Immature natural killer cell (primary cell): ENCODE measurements around the gene MYO5A. TPM values are rescaled to one million over a fixed set of nuclear protein-coding genes. Genes with fewer than 3 reads are reported as not detected.

Source experiments
- DNase-seq, 3 donors: peaks; one replicate each; pipeline ENCODE4 v3.0.0; 2022; ENCODE audit warnings: mixed read lengths in 1 of 3
- H3K27ac Mint-ChIP-seq, 6 donors: one replicate each; pipeline ENCODE4 v1.8.0; 2020; ENCODE audit warnings: mixed read lengths in 6 of 6, mild to moderate bottlenecking in 5 of 6, inconsistent platforms in 4 of 6, moderate library complexity in 3 of 6
- H3K27me3 Mint-ChIP-seq, 3 donors: one replicate each; pipeline ENCODE4 v1.8.0; 2020 to 2021; ENCODE audit warnings: low read depth in 3 of 3, mild to moderate bottlenecking in 3 of 3, mixed read lengths in 3 of 3, moderate library complexity in 3 of 3, inconsistent platforms in 1 of 3
- H3K36me3 Mint-ChIP-seq, 3 donors: one replicate each; pipeline ENCODE4 v1.8.0; 2020; ENCODE audit warnings: mixed read lengths in 3 of 3, inconsistent platforms in 2 of 3, mild to moderate bottlenecking in 2 of 3
- H3K4me1 Mint-ChIP-seq, 2 donors: one replicate each; pipeline ENCODE4 v1.8.0; 2020; ENCODE audit warnings: inconsistent platforms in 2 of 2, mild to moderate bottlenecking in 2 of 2, mixed read lengths in 2 of 2, moderate library complexity in 1 of 2
- H3K4me3 Mint-ChIP-seq, 5 donors: one replicate each; pipeline ENCODE4 v1.8.0; 2020; ENCODE audit warnings: mild to moderate bottlenecking in 5 of 5, mixed read lengths in 5 of 5, inconsistent platforms in 3 of 5, moderate library complexity in 3 of 5
- H3K9me3 Mint-ChIP-seq, 6 donors: one replicate each; pipeline ENCODE4 v1.8.0; 2020; ENCODE audit warnings: mild to moderate bottlenecking in 6 of 6, mixed read lengths in 6 of 6, inconsistent platforms in 4 of 6, moderate library complexity in 3 of 6
- polyA plus RNA-seq, 3 donors: library from polyadenylated mRNA; unstranded; fragments of 300-500 nt; fragmentation: Illumina TruSeq; gene quantifications; one replicate each; pipeline ENCODE4 v1.2.3, GENCODE V29; 2021

Gene MYO5A
- polyA plus RNA-seq, 3 donors from 2014 or later: 2.0 to 10.9 (median 5.9) TPM

DNA sequence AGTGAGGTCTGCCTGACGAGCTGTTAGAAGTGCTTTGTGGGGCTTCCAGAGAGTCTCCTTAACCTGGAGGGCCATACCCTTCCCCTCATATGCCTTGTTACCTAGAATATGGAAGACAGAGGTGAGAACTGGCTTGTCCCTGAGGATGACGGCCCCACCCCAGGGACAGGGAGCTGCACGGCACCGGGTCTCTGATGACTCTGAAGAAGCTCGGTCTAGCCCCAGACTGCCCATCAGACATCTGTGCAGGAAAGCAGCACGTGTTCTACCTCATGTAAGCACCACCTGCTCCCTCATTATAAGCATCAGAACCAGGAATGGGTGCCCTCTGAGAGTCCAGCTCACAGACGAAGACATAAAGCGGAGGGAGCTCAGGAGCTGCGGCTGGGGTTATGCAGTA, 251.1 kb downstream of the MYO5A start:
- H3K27me3 Mint-ChIP-seq: peaks cover 0 to 13% (median 0%) of the 10 kb centered on the region in 3 donors
- no peaks in the 10 kb centered on the region for H3K9me3 Mint-ChIP-seq
- H3K36me3 Mint-ChIP-seq: peaks cover 0 to 7% (median 0%) of the 10 kb centered on the region in 3 donors
- no peak for DNase-seq
- H3K4me1 Mint-ChIP-seq: no peaks in the 10 kb centered on the region
- H3K27ac Mint-ChIP-seq: no peak overlapping the region
- H3K4me3 Mint-ChIP-seq: no peak overlapping the region

DNA sequence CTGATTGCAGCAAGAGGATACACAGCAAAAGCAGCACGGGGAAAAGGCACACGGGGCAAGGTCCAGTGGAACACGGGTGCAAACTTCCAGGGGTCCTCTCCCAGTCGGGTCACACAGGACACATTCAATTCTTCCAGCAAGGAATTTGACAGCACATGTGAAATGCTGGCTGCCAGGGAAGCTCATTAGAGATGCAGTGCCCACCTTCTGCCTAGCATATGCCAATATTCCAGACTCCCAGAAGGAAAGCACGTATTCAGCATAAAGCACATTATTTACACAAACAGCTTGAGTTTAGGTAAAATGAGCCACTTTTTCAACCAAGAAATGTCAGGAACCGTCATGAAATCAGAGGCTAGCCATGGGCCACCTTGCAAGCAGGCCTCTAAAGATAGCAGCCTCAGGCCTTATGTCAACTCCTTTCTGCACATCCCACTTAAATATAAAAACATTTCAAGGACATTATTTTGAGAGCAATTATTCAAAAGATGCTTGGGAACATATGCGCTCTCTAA, 252.4 kb downstream of the MYO5A start:
- H3K27ac Mint-ChIP-seq: no peak overlapping the region
- H3K4me3 Mint-ChIP-seq: no peak overlapping the region
- no peaks in the 10 kb centered on the region for H3K4me1 Mint-ChIP-seq
- no peak for DNase-seq
- H3K9me3 Mint-ChIP-seq: no peaks in the 10 kb centered on the region
- H3K36me3 Mint-ChIP-seq: peaks cover 0 to 7% (median 0%) of the 10 kb centered on the region in 3 donors
- H3K27me3 Mint-ChIP-seq: peaks cover 0 to 13% (median 3%) of the 10 kb centered on the region in 3 donors

- peaks cover 0 to 3% (median 0%) of the 10 kb centered on the region in 3 donors for H3K27me3 Mint-ChIP-seq
- peaks cover 16 to 28% of the 10 kb centered on the region in 2 donors for H3K4me1 Mint-ChIP-seq
- no peaks in the 10 kb centered on the region for H3K36me3 Mint-ChIP-seq
- H3K27ac Mint-ChIP-seq: peak overlapping the region in 3 of 6 donors; percentile 39 to 58 (median 47)
- no peak overlapping the region for H3K4me3 Mint-ChIP-seq
- DNase-seq: no peak
- H3K9me3 Mint-ChIP-seq: no peaks in the 10 kb centered on the region
Measured at GRCh38 chr15:52263563-52264282, 265.0 kb downstream of the MYO5A start.

- no peaks in the 10 kb centered on the region for H3K36me3 Mint-ChIP-seq
- H3K4me1 Mint-ChIP-seq: peaks cover 16 to 28% of the 10 kb centered on the region in 2 donors
- peak overlapping the region; percentile 73 to 93 (median 83) for H3K27ac Mint-ChIP-seq
- peaks cover 0 to 3% (median 0%) of the 10 kb centered on the region in 3 donors for H3K27me3 Mint-ChIP-seq
- H3K9me3 Mint-ChIP-seq: no peaks in the 10 kb centered on the region
- H3K4me3 Mint-ChIP-seq: peak overlapping the region; percentile 56 to 85 (median 80)
- DNase-seq: no peak
Measured at GRCh38 chr15:52262364-52262763, 266.3 kb downstream of the MYO5A start.

DNA sequence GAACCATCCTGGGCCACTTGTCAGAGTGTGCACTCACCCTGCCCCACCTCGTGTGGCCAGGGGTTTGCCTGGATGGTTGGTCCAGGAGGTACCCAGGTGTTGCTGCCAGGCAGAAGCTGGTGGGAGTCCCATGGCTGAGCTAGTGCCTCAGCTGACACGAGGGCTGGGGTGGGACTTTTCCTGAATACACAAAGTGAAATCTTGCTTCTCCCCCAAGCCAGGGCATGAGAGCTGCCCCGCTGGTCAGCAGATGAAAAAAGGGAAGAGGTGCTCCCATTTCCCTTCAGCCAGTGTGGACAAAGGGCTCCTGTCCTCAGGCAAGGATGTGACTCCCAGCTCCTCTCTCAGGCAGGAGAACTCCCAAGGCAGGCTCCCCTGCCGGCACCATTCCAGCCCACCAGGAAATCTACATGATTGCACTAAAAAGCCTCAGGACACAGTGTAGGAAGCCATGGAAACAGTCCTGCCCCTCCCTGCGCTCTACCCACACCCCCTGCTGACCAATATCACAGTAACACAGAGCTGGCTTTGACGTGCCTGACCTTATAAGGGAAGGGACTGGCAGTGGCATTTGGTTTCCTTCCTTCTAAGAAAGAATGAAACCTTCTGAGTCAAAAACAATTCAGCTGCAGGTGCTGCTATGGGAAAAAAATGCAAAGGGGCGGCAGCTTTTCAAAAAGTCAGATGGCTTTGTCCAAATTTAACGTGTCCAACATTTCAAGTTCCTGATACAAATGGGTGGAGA, 267.0 kb downstream of the MYO5A start:
- Mint-ChIP-seq H3K9me3 (no peaks in the 10 kb centered on the region), H3K27me3 (no peaks in the 10 kb centered on the region), H3K4me1 (peaks cover 16 to 28% of the 10 kb centered on the region in 2 donors), H3K27ac (peak overlapping the region; percentile 73 to 93 (median 83)), H3K4me3 (peak overlapping the region; percentile 56 to 85 (median 80)), H3K36me3 (no peaks in the 10 kb centered on the region)
- peak; percentile 30 to 61 (median 52) for DNase-seq

GRCh38 chr15:52261026-52261425, 267.7 kb downstream of the MYO5A start:
- Mint-ChIP-seq H3K36me3 (no peaks in the 10 kb centered on the region), H3K4me1 (peaks cover 22 to 29% of the 10 kb centered on the region in 2 donors), H3K4me3 (no peak overlapping the region), H3K27me3 (peaks cover 0 to 4% (median 3%) of the 10 kb centered on the region in 3 donors), H3K9me3 (no peaks in the 10 kb centered on the region), H3K27ac (peak overlapping the region in 5 of 6 donors; percentile 14 to 53 (median 30))
- no peak for DNase-seq

DNA sequence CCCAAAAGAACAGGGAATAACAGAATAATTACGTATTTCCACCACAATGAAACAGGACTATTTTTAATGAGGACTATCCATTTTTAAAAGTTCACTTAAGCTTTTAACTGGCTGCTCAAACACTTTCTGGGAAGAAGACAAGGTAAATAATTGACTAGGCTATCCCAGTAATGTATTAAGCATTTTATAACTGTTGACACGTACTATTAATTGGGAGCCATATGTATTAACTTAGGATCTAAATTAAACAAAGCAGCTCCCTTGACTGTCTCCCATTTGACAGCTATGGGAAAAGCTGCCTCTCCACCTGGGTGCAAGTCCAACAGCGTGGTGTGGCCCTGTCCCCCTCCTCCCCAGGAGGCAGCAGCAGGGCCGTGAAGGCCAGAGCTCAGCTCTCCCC, 269.2 kb downstream of the MYO5A start:
- Mint-ChIP-seq H3K27ac (no peak overlapping the region), H3K4me1 (peaks cover 22 to 29% of the 10 kb centered on the region in 2 donors), H3K9me3 (no peaks in the 10 kb centered on the region), H3K36me3 (no peaks in the 10 kb centered on the region), H3K4me3 (no peak overlapping the region), H3K27me3 (peaks cover 0 to 5% (median 3%) of the 10 kb centered on the region in 3 donors)
- no peak for DNase-seq

DNA sequence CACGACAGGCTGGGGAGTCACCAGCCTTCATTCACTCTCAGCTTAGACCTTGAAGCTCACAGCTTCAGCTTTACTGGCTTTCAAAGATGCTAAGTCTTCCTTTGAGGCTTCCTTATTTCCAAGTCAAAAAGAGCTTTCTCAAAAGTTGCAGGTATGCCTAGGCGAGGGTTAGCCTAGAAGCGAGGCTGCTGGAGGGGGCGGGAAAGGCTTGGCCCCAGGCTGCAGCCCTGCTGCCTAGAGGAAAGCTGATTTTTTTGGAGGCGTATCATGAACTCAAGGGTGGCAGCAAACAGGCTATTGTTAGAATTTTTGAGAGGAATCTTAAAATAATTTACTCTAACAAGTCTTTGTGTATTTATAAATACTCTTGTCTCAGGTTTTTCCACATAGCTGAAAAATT, 270.2 kb downstream of the MYO5A start:
- H3K9me3 Mint-ChIP-seq: no peaks in the 10 kb centered on the region
- H3K4me3 Mint-ChIP-seq: no peak overlapping the region
- DNase-seq: no peak
- peaks cover 0 to 5% (median 3%) of the 10 kb centered on the region in 3 donors for H3K27me3 Mint-ChIP-seq
- no peak overlapping the region for H3K27ac Mint-ChIP-seq
- no peaks in the 10 kb centered on the region for H3K36me3 Mint-ChIP-seq
- peaks cover 22 to 27% of the 10 kb centered on the region in 2 donors for H3K4me1 Mint-ChIP-seq

- peaks cover 20% of the 10 kb centered on the region in 2 donors for H3K4me1 Mint-ChIP-seq
- H3K4me3 Mint-ChIP-seq: no peak overlapping the region
Measured at GRCh38 chr15:52257734-52258062, 271.0 kb downstream of the MYO5A start.

More at GRCh38 chr15:52257734-52258062, 271.0 kb downstream of the MYO5A start:
- DNase-seq: no peak
- Mint-ChIP-seq H3K36me3 (no peaks in the 10 kb centered on the region), H3K27me3 (peaks cover 0 to 5% (median 3%) of the 10 kb centered on the region in 3 donors), H3K27ac (no peak overlapping the region), H3K9me3 (no peaks in the 10 kb centered on the region)

Other genes starting within 250 kb of the MYO5A start
- under 1 TPM in 1 of 3 donors, not detected in 2; 0.19 TPM for gene MYO5C, start 233.1 kb downstream of the MYO5A start, polyA plus RNA-seq
- gene ARPP19, start 40.1 kb upstream of the MYO5A start, polyA plus RNA-seq: 10 to 100 TPM; 62.9 to 88.5 (median 71.2) TPM
- gene ATOSA, start 150.5 kb upstream of the MYO5A start, polyA plus RNA-seq: 10 to 100 TPM in 1 of 3 donors, 1 to 10 TPM in 2; 7.6 to 15.7 (median 9.3) TPM